ENCODE data around the gene C17orf58. TPM values are rescaled to one million over a fixed set of nuclear protein-coding genes. Genes with fewer than 3 reads are reported as not detected.
"Not testable (repeated sequence)": the region's sequence is repeated elsewhere in the genome, so short reads cannot be mapped to it uniquely, and the experiment has no call there.

The C17orf58 gene
- total RNA-seq, 1 donor from 2014 or later: 21.3 TPM

DNA sequence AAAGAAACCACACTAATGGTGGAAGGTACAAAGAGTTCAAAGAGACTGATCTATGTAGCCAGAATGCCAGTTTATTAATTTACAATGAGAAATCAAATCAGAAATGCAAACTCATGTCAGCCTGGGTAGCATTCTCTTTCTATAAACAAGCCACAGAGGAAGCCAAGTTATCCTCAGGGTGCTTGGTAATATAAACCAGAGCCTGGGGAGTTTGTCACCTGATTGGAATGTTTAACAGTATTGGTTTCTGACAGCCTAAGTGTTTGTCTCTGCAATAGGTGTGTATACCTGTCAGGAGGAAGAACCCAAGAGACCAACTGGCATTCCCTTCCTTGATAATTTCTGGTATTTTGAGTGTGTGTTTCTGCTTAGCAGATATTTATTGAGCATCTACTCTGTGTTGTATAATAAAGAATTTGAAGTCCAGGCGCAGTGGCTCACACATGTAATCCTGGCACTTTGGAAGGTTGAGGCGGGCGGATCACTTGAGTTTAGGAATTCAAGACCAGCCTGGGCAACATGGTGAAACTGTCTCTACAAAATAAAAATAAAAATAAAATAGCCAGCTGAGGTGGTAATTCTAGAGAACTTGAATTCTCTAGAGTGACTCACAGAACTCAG is 3.1 kb upstream of the C17orf58 start:
- DNase-seq: no peak

GRCh38 chr17:67998466-67998865 is 2.2 kb upstream of the C17orf58 start:
- no peak for DNase-seq

DNA sequence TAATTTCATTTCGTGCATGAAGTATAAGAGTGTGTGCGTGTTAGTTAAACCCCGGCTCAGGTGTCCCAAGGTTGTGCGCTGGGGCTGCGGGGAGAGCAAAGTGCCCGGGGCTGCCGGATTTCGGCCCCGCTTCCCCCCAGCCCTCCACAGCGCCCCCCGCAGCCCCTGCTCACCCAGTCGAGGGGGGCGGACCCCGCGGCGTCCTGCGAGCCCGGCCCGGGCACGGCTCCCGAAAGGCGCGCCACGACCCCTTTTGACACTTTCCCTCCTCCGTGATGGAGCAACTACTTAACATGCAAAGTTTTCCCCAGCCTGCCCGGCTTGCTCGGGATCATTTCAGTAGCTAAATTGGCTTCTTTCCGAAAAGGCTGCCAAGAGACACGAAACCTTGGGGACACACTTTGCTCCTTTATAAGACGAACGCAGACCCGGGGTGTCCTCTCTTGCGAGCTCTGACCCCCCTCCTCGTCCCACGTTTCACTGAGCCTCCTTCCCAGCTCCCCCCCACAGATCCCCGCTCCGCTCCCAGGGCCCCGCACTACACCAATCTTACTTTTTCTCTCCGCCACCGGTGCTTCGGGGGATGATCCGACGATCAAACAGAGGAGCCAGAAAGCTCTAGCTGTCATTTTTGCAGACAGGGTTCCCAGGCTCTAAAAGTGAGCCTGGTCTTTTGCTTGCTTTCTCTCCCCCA is 552 bp downstream of the C17orf58 start:
- DNase-seq: no peak

DNA sequence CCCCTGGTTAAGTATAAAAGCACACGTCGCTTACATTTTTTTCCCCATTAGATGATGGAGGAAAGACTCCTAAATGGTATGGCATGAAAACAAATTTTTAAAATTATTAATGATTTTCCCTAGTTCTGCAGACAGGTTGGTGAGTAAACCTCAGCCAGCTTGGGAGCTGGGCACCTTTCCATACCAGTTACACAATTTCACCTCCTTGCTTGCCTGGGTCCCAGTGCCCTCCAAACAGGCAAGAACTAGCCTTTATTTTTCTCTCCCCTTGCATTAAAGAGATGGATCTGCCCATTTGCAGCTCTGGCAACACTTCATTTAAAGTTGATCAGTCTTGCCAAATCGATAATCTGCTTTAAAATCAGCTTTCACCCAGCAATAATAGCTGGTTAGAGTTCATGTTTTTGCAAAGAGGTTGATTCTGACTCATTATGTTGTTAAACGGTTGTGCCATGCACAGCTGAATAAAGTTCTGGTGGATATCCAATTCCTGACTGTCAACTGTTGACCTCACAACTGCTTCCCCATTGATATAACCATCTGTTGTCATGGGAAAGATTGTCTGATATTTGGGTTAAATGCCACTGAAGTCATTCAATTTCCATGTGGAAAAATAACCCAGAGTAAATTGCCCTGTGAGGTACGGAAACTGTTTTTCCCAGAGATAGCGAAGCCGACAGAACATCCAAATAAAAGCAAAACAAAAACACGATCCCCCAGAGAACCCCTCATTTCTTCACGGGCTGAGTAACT is 1.3 kb downstream of the C17orf58 start:
- DNase-seq: peak; percentile 95

DNA sequence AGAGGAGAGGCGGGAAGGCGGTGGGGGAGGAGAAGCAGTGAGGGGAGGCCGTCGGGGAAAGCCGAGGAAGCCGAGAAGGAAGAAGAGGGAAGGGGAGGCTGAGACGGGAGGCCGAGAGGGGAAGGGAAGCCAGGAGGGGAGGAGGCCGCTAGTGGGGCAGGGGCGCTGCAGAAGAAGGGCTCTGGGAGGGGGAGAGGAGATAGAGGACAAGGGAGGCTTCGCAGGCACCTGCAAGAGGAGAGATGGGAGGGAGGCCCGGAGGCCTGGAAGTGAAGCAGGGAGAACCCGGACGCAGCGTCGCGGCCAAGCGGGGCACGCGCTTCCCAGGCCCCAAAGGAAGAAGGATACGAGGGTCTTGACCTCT is 2.3 kb downstream of the C17orf58 start:
- DNase-seq: peak; percentile 47

DNA sequence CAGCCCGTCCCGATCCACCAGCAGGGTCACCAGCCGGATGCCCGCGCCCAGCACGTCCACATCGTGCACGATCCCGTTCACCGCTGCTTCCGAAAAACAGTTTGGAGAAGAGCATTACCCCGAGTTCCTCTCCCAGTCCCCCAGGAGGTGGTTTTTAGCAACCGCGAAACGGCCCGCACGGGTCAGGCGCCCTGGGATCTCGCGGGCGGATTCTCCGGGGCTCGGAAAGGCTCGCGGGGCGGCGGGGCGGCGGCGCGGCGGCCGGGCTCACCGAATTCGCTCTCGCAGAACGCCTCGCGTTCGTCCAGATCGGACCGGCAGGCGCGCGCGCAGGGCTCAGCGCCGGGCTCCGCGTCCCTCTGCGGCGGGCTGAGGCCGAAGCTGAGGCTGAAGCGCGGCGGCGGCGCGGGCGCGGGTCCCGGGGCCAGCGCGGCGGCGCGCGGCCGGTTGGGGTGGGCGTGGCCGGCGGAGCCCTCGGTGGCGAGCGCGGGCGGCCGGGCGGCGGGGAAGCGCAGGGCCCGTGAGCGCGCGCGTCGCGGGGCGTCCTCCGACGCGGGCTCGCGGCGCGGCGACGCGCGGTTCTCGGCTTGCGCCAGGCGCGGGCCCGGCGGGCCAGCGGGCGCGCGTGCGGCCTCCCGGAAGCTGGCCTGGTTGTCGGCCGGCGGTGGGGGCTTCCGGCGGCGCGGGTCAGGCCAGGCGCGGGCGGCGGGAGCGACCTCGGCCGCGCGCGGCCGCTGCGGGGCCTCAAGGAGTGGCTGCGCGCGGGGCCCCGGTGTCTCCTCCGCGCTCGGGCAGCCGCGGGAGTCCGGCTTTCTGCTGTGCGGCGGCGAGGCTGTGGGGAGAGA is 2.9 kb downstream of the C17orf58 start:
- DNase-seq: peak; percentile 90

DNA sequence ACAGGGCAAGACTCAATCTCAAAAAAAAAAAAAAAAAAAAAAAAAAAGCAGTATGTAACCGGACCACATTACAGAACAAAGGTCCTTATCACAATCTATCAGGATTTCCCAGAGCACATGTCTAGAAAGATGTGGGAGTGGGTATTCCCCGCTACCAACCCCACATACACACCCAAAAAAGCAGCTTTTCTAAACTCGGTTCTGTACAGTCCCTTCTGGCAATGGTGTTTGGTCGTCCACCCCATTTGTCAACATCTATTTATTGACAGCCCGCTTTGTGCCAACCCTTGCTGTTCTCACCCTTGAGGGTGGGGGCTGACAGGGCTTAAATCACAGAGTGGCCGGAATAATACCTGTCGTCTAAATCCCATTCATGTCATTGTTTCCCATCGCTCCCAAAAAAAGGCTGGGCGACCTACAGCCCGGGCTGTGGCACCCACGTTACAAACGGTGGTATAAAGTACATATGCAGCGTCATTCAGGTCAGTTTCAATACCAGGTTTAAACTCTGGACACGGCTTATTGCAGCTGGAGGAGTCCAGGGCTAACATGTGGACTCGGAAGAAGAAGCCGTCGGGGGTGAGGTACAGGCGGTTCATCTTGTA is 3.6 kb downstream of the C17orf58 start:
- peak; percentile 25 for DNase-seq

DNA sequence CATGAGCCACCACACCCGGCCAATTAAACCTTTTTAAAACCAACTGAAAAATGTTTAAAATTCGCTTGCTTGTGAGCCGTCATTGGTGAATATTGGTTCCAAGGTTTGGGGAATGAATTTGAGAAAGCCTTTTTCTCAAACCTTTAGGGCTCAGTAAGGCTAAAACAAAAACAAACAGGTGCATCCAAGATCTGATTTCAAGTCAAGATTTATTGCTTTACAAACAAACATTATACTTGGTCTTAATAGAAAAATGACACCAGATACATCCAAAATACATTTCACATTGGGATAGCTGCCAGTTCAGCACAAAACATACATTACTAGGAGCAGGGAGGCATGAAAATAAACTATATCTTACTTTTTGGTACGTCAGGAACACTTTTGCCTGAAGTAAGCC is 5.4 kb downstream of the C17orf58 start:
- DNase-seq: no peak

GRCh38 chr17:67983383-67983688 is 12.9 kb downstream of the C17orf58 start:
- DNase-seq: no peak

DNA sequence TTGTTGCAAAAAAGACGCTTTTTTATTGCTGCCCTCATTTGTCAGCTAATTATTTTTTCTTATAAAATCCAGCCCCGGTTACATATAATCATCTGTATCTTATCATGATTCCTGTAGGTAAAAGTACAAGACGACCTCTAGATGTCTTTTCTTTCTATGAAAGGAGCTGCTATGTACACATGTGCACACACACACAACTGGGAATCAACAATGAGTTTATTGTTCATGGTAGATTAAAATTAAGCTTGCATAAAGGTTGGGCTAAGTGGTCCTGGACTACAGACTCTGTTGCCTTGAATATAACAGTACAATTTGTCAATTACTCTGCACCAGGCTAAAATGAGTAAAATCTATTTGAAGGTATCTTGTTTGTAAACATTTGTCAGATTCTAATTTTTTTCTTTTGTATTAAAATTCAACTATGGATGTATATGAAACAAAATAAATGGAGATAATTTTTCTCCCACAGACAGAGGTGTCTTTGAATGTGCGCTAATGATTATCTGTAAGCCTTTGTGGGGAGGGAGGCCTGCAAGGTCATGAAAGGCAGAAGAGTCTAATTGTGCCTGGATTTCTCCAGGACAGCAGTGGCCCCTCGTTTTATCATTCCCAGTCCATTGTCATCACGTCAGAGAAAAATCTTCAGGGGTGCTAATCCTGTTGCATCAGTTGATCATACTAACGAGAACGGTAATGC is 13.4 kb downstream of the C17orf58 start:
- no peak for DNase-seq

DNA sequence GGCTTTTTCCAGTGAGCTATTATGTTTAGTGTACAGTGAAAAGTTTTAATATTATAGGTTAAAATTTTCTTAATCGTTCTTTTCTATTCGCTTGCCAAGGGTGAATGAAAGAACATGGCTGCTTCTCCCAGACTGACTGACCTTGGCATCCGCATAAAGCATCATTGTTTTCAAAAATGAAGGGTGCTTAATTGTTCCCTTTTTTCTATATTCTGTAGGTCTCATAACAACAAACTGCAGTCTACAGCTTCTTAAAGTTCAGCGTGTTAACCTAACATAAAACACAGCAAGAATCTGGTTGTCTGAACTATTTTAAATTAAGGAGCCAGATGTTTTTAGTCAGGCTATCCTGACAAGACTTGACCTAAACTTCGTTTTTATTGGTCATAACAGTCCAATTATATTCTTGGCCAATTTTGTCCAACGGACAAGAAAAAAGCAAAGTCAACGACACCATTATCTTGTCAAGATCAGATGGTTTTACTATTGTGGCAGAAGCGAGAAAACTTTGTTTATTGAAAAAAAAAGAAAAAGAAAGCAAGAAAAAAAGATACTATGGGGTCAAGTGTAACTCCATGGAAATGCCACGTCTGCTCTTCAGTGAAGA is 14.1 kb downstream of the C17orf58 start:
- DNase-seq: no peak

- DNase-seq: not testable (repeated sequence)
Measured at GRCh38 chr17:67980883-67981282, 15.4 kb downstream of the C17orf58 start.

GRCh38 chr17:67980456-67980855 is 15.8 kb downstream of the C17orf58 start:
- DNase-seq: no peak

DNA sequence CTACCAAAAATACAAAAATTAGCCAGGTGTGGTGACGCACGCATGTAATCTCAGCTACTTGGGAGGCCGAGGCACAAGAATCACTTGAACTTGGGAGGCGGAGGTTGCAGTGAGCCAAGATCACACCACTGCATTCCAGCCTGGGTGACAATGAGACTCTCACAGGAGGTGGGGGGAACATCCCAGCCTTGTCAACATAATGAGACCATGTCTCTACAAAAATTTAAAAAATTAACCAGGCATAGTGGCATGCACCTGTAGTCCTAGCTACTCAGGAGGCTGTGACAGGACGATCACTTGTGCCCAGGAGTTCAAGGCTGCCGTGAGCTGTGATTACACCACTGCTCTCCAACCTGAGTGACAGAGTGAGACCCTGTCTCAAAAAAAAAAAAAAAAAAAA is 20.0 kb downstream of the C17orf58 start:
- DNase-seq: not testable (repeated sequence)

DNA sequence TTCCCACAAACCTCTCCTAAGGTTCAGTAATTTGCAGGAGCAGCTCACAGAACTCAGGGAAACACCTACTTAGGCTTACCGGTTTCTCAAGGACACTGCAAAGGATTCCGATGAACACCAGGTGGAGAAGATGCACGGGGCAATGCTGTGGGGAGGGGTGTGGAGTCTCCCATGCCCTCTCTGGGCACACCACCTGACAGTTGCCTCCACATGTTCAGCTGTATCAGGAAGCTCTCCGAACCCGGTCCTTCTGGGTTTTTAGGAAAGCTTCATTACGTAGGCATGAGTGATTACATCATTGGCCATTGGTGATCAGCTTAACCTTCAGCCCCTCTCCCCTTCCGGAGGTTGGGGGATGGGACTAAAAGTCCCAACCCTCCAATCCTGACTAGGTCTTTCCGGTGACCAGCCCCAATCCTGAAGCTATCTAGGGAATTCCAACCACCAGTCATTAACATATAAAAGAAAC is 21.6 kb downstream of the C17orf58 start:
- no peak for DNase-seq

DNA sequence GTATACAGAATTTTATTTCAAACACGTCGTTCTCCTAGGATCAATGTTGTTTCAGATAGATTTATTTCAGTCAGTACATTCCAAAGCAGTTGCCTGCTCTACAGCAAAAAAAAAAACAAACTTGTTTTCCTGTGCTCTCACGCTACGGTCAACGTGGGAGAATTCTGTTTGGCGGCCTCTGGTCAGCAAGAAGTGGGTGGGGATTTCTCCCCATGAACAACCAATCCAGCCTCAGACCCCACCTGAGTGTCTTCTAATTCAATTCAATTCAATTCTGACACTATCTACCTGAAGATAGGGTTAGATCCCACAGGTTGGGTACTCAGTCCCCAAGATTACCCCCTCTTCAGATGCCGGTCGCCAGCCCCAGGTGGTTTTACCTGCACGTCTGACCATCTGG is 22.1 kb downstream of the C17orf58 start:
- peak; percentile 63 for DNase-seq

GRCh38 chr17:67970783-67971182 is 25.5 kb downstream of the C17orf58 start:
- no peak for DNase-seq

- peak; percentile 86 for DNase-seq
Measured at GRCh38 chr17:67963145-67963572, 33.1 kb downstream of the C17orf58 start.

GRCh38 chr17:67962156-67962555 is 34.1 kb downstream of the C17orf58 start:
- not testable (repeated sequence) for DNase-seq

- DNase-seq: not testable (repeated sequence)
Measured at GRCh38 chr17:67960276-67960675, 36.0 kb downstream of the C17orf58 start.

DNA sequence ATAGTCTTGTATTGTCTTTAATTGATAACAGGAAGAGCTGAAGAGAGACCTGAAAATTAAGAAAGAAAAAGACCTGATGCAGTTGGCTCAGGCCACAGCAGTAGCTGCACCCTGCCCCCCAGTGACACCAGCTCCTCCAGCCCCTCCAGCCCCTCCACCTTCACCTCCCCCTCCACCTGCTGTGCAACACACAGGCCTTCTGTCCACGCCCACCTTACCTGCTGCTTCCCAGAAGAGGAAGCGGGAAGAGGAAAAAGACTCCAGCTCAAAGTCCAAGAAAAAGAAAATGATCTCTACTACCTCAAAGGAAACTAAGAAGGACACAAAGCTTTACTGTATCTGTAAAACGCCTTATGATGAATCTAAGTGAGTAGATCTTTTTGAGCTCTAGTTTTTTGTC is 36.8 kb downstream of the C17orf58 start:
- no peak for DNase-seq
